GM12878 (cell line): ENCODE data around the gene ARHGAP26. TPM values are rescaled to one million over a fixed set of nuclear protein-coding genes. Genes with fewer than 3 reads are reported as not detected.

Experiments
- ATAC-seq: fragments of 200-7000 bp; cut with Tn5 transposase; 3 replicates; pipeline ENCODE4 v1.9.1; 2020; ENCODE audit warnings: mild to moderate bottlenecking, moderate library complexity
- BruUV-seq: library from RNA; stranded (reverse); fragments of 400-500 nt; replicated peaks from 2 replicates; lab custom pipeline; 2021; lab: Mats Ljungman, UMichigan
- CTCF ChIA-PET: fragments of 300-600 bp; sonication (Branson Sonifier 250); formaldehyde crosslinking; extraction: SDS; loops from one replicate; lab custom pipeline; 2021; ENCODE audit warnings: inconsistent platforms; lab: Yijun Ruan, JAX
- POLR2A ChIA-PET: fragments of 350-600 bp; formaldehyde crosslinking; extraction: SDS; loops from one replicate; lab custom pipeline; 2021; ENCODE audit warnings: inconsistent platforms; lab: Charles Lee
- RAD21 ChIA-PET: fragments of 300-600 bp; sonication (Branson Sonifier 250); formaldehyde crosslinking; loops from one replicate; lab custom pipeline; 2023; ENCODE audit warnings: antibody characterized with exemption; ENCODE audit not compliant: unreplicated experiment; lab: Charles Lee
- SMC1A ChIA-PET: fragments of 300-600 bp; sonication (Branson Sonifier 250); formaldehyde crosslinking; loops from one replicate; lab custom pipeline; 2023; ENCODE audit not compliant: unreplicated experiment, uncharacterized antibody; lab: Charles Lee
- DNase-seq: peaks from one replicate; pipeline ENCODE4 v3.0.0-alpha.2; 2011; ENCODE audit warnings: low read depth, low spot score
- FAIRE-seq: peaks from 3 replicates; lab custom pipeline; 2011; peaks lifted over from hg19 to GRCh38; lab: Jason Lieb, UNC
- H2AFZ ChIP-seq: 2 replicates; pipeline ENCODE4 v1.6.0; 2011; ENCODE audit warnings: low read depth, low read length, control low read depth; ENCODE audit not compliant: control insufficient read depth
- H3K27ac ChIP-seq: 2 replicates; pipeline ENCODE4 v1.5.1; 2011; ENCODE audit warnings: control low read depth; ENCODE audit not compliant: control insufficient read depth, insufficient read depth
- H3K27me3 ChIP-seq, 2 experiments: replicated peaks in 1 of 2; 2 replicates each; pipeline versions ENCODE4 v1.6.0 to v1.6.1; 2011; ENCODE audit warnings: low read length in 1 of 2; ENCODE audit not compliant: control insufficient read depth in 2 of 2, insufficient read depth in 2 of 2
- H3K36me3 ChIP-seq, 2 experiments: 2 replicates each; pipeline ENCODE4 v1.5.1; 2011; ENCODE audit warnings: low read length in 1 of 2; ENCODE audit not compliant: control insufficient read depth in 2 of 2, insufficient read depth in 2 of 2
- H3K4me1 ChIP-seq: 2 replicates; pipeline ENCODE4 v1.6.1; 2011; ENCODE audit warnings: mild to moderate bottlenecking, low read length, moderate library complexity, mixed read lengths; ENCODE audit not compliant: control insufficient read depth, insufficient read depth
- H3K4me2 ChIP-seq: 2 replicates; pipeline ENCODE4 v1.6.0; 2011; ENCODE audit warnings: control low read depth; ENCODE audit not compliant: control insufficient read depth, insufficient read depth
- H3K4me3 ChIP-seq: fragments of 200-600 bp; sonication (generic); 2 replicates; pipeline ENCODE4 v1.5.1; 2016
- H3K79me2 ChIP-seq: 2 replicates; pipeline ENCODE4 v1.6.0; 2011; ENCODE audit warnings: low read length; ENCODE audit not compliant: control insufficient read depth, insufficient read depth
- H3K9ac ChIP-seq: 2 replicates; pipeline ENCODE4 v1.8.0; 2011; ENCODE audit warnings: low read length, control low read depth, mixed read lengths; ENCODE audit not compliant: control insufficient read depth, insufficient read depth
- H3K9me3 ChIP-seq: replicated peaks from 3 replicates; pipeline ENCODE4 v1.5.1; 2011; ENCODE audit warnings: mild to moderate bottlenecking, low read length; ENCODE audit not compliant: control insufficient read depth, insufficient read depth
- H4K20me1 ChIP-seq: 2 replicates; pipeline ENCODE4 v1.6.0; 2011; ENCODE audit not compliant: control insufficient read depth, insufficient read depth
- NFYB ChIP-seq: IDR thresholded peaks from 2 replicates; pipeline ENCODE4 v1.6.1; 2011; ENCODE audit warnings: low read depth, mild to moderate bottlenecking, low read length, improper control_type of control experiment, moderate library complexity; ENCODE audit not compliant: insufficient read depth
- RAD51 ChIP-seq: fragments of 450-650 bp; IDR thresholded peaks from 2 replicates; pipeline ENCODE4 v1.6.1; 2016; ENCODE audit warnings: moderate library complexity, mild to moderate bottlenecking, inconsistent platforms
- WGBS: methylation state at CpG from one replicate; pipeline ENCODE4 v1.1.6; 2016; ENCODE audit warnings: low lambda C conversion rate; ENCODE audit not compliant: insufficient replicate concordance, insufficient coverage; ENCODE audit errors: missing lambda C conversion rate; 5-methylcytosine and 5-hydroxymethylcytosine counted together
- in situ Hi-C: fragments of 300-500 bp; cut with MboI; formaldehyde crosslinking; loops from 9 replicates; pipeline ENCODE4 v1.14.3; 2018; ENCODE audit warnings: mixed read lengths
- intact Hi-C: fragments of 100-400 bp; cut with micrococcal nuclease; formaldehyde crosslinking; loops from one replicate; pipeline ENCODE4 v1.14.2; 2022; ENCODE audit not compliant: unreplicated experiment
- polyA plus RNA-seq, 11 experiments: library from polyadenylated mRNA; depleted of rRNA in 4 of 11; unstranded in 6 of 11; stranded (reverse) in 5 of 11; fragments of >200 nt; fragmentation: Nextera tagmentation in 4 of 11; fragmentation: Illumina TruSeq in 1 of 11; extraction: Ambion mirVana in 4 of 11; extraction: Trizol in 1 of 11; gene quantifications; 1 replicate in 1 of 11; 2 replicates in 10 of 11; pipeline versions ENCODE4 v1.2.1 to v1.2.3, GENCODE V29; 2011 to 2016; ENCODE audit warnings: inconsistent platforms in 2 of 11, missing spikeins in 2 of 11, low read depth in 1 of 11
- total RNA-seq, 4 experiments: library from RNA; depleted of rRNA in 3 of 4; stranded (reverse); fragments of >200 nt in 3 of 4; fragmentation: Illumina TruSeq in 1 of 4; extraction: Trizol in 1 of 4; gene quantifications; 2 replicates each; pipeline versions ENCODE4 v1.2.1 to v1.2.3, GENCODE V29; 2013 to 2021
- TF ChIP-seq, protein P1 (sequence below): fragments of 450-650 bp; IDR thresholded peaks from 2 replicates; pipeline ENCODE4 v1.6.1; 2016; ENCODE audit warnings: mild to moderate bottlenecking

ARHGAP26 gene
- total and polyA plus RNA-seq, 10 of the 15 experiments (the other 5 are each of a cell fraction or from before 2014, with no cell fraction given), result 9.4 to 41.5 (median 19.3) TPM

GRCh38 chr5:143214890-143215289 lies 444.7 kb downstream of the ARHGAP26 start:
- no peak for FAIRE-seq
- peak overlapping the region; percentile 100 for H3K27ac ChIP-seq

DNA sequence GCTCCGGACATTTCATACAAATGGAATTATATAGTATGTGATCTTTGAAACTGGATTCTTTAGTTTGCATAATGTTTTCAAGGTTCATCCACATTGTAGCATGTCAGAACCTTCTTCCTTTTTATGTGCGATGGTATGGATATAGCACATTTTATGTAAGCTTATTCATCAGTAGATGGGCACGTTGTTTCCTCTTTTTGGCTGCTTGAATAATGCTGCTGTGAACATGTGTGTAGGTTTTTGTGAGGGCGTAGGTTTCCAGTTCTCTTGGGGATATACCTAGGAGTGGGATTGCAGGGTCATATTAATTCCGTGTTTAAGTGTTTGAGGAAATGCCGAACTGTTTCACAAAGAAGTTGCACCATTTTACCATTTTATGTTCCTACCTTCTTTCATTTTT lies 445.5 kb downstream of the ARHGAP26 start:
- peaks cover 4 to 5% of the 10 kb centered on the region in 2 experiments; a peak in 3 of 4 replicates for H3K36me3 ChIP-seq
- CTCF ChIA-PET, result interaction anchor here (0.9 to 6.6 kb wide), 2 partner anchors 14 to 199 kb away, joined by 5 to 77 read pairs; no protein-coding TSS in a partner anchor
- no peak overlapping the region for H3K4me2 ChIP-seq
- ATAC-seq (no peak), DNase-seq (no peak)
- H3K9ac ChIP-seq, result no peak overlapping the region
- SMC1A ChIA-PET, result interaction anchor here (1.0 to 8.2 kb wide), 12 partner anchors 9 to 294 kb away, joined by 3 to 215 read pairs (median 4); no protein-coding TSS in a partner anchor
- H3K79me2 ChIP-seq, result peaks cover 40% of the 10 kb centered on the region
- BruUV-seq, result no TSS peak
- no peaks in the 10 kb centered on the region for H3K9me3 ChIP-seq
- no peak overlapping the region for H3K4me3 ChIP-seq
- POLR2A ChIA-PET, result interaction anchor here (1.0 to 8.5 kb wide), 3 partner anchors 8 to 14 kb away, joined by 5 to 97 read pairs (median 7); no protein-coding TSS in a partner anchor
- 78% methylated on average over 6 of the region's 6 CpGs for WGBS
- H3K4me1 ChIP-seq, result peaks cover 87% of the 10 kb centered on the region
- H2AFZ ChIP-seq, result peak overlapping the region; percentile 34; the same call in 1 of the 2 replicates
- intact Hi-C loops, result loop anchor here (5.0 kb wide), 1 partner anchor 392 kb away; no protein-coding TSS in a partner anchor
- H3K27me3 ChIP-seq, result no peaks in the 10 kb centered on the region
- TF ChIP-seq NFYB, result no peak
- TF ChIP-seq, all 136 proteins: peak for 0
- RAD21 ChIA-PET, result interaction anchor here (1.0 to 12.2 kb wide), 8 partner anchors 10 to 295 kb away, joined by 3 to 205 read pairs (median 11); partner anchors contain the start of gene NR3C1
- in situ Hi-C loops, result no loop called here
- Histone ChIP-seq H3K27ac (peak overlapping the region; percentile 100), H4K20me1 (no peaks in the 10 kb centered on the region)
- no peak for FAIRE-seq

More at GRCh38 chr5:143214890-143215289, 444.7 kb downstream of the ARHGAP26 start:
- H3K4me2 ChIP-seq, result peak overlapping the region; percentile 85; the same call in 1 of the 2 replicates
- DNase-seq, result no peak
- peak overlapping the region; percentile 95 for H3K9ac ChIP-seq
- no peaks in the 10 kb centered on the region for H4K20me1 ChIP-seq
- CTCF ChIA-PET, result interaction anchor here (6.6 kb wide), 1 partner anchor 14 kb away, joined by 77 read pairs; no protein-coding TSS in a partner anchor
- peaks cover 36% of the 10 kb centered on the region for H3K79me2 ChIP-seq
- POLR2A ChIA-PET, result interaction anchor here (1.6 kb wide), 1 partner anchor 176 kb away, joined by 5 read pairs; no protein-coding TSS in a partner anchor
- H3K4me1 ChIP-seq, result peaks cover 79% of the 10 kb centered on the region
- SMC1A ChIA-PET, result interaction anchor here (1.1 to 11.0 kb wide), 5 partner anchors 55 to 293 kb away, joined by 3 to 138 read pairs (median 11); no protein-coding TSS in a partner anchor
- no peaks in the 10 kb centered on the region for H3K9me3 ChIP-seq
- BruUV-seq, result no TSS peak
- no peak overlapping the region; the same call in 1 of the 2 replicates for H2AFZ ChIP-seq
- H3K4me3 ChIP-seq, result no peak overlapping the region
- H3K36me3 ChIP-seq, result peaks cover 4 to 5% of the 10 kb centered on the region in 2 experiments; a peak in 3 of 4 replicates
- RAD21 ChIA-PET, result interaction anchor here (2.2 to 12.2 kb wide), 5 partner anchors 9 to 212 kb away, joined by 12 to 482 read pairs (median 40); no protein-coding TSS in a partner anchor
- in situ Hi-C loops, result no loop called here
- intact Hi-C loops, result loop anchor here (1.0 to 5.0 kb wide), 4 partner anchors 9 to 392 kb away; no protein-coding TSS in a partner anchor
- no peaks in the 10 kb centered on the region for H3K27me3 ChIP-seq
- 90% methylated on average over 6 of the region's 6 CpGs for WGBS
- no peak for TF ChIP-seq RAD51
- TF ChIP-seq, protein P1, sequence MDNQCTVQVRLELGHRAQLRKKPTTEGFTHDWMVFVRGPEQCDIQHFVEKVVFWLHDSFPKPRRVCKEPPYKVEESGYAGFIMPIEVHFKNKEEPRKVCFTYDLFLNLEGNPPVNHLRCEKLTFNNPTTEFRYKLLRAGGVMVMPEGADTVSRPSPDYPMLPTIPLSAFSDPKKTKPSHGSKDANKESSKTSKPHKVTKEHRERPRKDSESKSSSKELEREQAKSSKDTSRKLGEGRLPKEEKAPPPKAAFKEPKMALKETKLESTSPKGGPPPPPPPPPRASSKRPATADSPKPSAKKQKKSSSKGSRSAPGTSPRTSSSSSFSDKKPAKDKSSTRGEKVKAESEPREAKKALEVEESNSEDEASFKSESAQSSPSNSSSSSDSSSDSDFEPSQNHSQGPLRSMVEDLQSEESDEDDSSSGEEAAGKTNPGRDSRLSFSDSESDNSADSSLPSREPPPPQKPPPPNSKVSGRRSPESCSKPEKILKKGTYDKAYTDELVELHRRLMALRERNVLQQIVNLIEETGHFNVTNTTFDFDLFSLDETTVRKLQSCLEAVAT, result no peak
- no peak for ATAC-seq
